OCI-LY7 (cell line): Measurements from ENCODE around the gene SHC1.

ENCODE experiments used
- EZH2phosphoT487 ChIP-seq: fragments of 200-600 bp; sonication (generic); IDR thresholded peaks from 2 replicates; pipeline ENCODE4 v1.6.1; 2018; ENCODE audit warnings: low read depth, borderline replicate concordance, mild to moderate bottlenecking, mixed run types, antibody characterized with exemption, low read length, moderate library complexity, mixed read lengths
- TF ChIP-seq, protein P1 (sequence below): fragments of 200-600 bp; sonication (generic); conservative IDR thresholded peaks from 2 replicates; pipeline ENCODE4 v1.5.1; 2014; ENCODE audit warnings: mild to moderate bottlenecking, antibody characterized with exemption, low read length, moderate library complexity, mixed read lengths

- TF ChIP-seq EZH2phosphoT487, result no peak
- TF ChIP-seq, protein P1, sequence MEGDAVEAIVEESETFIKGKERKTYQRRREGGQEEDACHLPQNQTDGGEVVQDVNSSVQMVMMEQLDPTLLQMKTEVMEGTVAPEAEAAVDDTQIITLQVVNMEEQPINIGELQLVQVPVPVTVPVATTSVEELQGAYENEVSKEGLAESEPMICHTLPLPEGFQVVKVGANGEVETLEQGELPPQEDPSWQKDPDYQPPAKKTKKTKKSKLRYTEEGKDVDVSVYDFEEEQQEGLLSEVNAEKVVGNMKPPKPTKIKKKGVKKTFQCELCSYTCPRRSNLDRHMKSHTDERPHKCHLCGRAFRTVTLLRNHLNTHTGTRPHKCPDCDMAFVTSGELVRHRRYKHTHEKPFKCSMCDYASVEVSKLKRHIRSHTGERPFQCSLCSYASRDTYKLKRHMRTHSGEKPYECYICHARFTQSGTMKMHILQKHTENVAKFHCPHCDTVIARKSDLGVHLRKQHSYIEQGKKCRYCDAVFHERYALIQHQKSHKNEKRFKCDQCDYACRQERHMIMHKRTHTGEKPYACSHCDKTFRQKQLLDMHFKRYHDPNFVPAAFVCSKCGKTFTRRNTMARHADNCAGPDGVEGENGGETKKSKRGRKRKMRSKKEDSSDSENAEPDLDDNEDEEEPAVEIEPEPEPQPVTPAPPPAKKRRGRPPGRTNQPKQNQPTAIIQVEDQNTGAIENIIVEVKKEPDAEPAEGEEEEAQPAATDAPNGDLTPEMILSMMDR, result no peak
Measured at GRCh38 chr1:155013632-155014031, 43.1 kb upstream of the SHC1 start.
